HEK293 (cell line): ENCODE data around the gene HRK.

ENCODE experiments used
- CTCF ChIA-PET: fragments of 350-600 bp; formaldehyde crosslinking; extraction: SDS; loops from one replicate; lab custom pipeline; 2021; ENCODE audit warnings: antibody characterized with exemption; lab: Yijun Ruan, JAX
- POLR2A ChIA-PET: fragments of 300-600 bp; formaldehyde crosslinking; extraction: SDS; loops from one replicate; lab custom pipeline; 2020; ENCODE audit warnings: antibody characterized with exemption, inconsistent platforms; lab: Yijun Ruan, JAX
- H3K27ac ChIP-seq: fragments of 200-500 bp; sonication (Bioruptor generic); 2 replicates; pipeline ENCODE4 v1.5.1; 2014; ENCODE audit warnings: low read depth, low read length, control low read depth, inconsistent platforms; ENCODE audit errors: extremely low read depth
- H3K36me3 ChIP-seq, 2 experiments: fragments of 200-500 bp in 1 of 2; sonication (Bioruptor generic) in 1 of 2; 1 replicate in 1 of 2; 2 replicates in 1 of 2; pipeline ENCODE4 v1.5.1; 2014 to 2017; ENCODE audit warnings: inconsistent platforms in 2 of 2, low read length in 2 of 2; ENCODE audit not compliant: control insufficient read depth in 2 of 2, insufficient read depth in 1 of 2
- H3K4me1 ChIP-seq: fragments of 200-500 bp; sonication (Bioruptor generic); 2 replicates; pipeline ENCODE4 v1.5.1; 2014; ENCODE audit warnings: mild to moderate bottlenecking, low read length, inconsistent platforms; ENCODE audit not compliant: control insufficient read depth, insufficient read depth
- H3K4me3 ChIP-seq: 2 replicates; pipeline ENCODE4 v1.5.1; 2011; ENCODE audit warnings: low read depth, mild to moderate bottlenecking, control low read depth, low read length, moderate library complexity
- H3K9me3 ChIP-seq: fragments of 200-500 bp; sonication (Bioruptor generic); 2 replicates; pipeline ENCODE4 v1.5.1; 2014; ENCODE audit warnings: low read depth, low read length, inconsistent platforms; ENCODE audit not compliant: control insufficient read depth, insufficient read depth
- GLI2 ChIP-seq: fragments of 450-650 bp; formaldehyde crosslinking; IDR thresholded peaks from 2 replicates; pipeline ENCODE4; 2017; ENCODE audit warnings: missing biosample characterization, missing genetic modification characterization, low read depth, borderline replicate concordance
- GLIS1 ChIP-seq: fragments of 450-650 bp; formaldehyde crosslinking; IDR thresholded peaks from 2 replicates; pipeline ENCODE4 v1.5.1; 2016; ENCODE audit warnings: missing biosample characterization, missing genetic modification characterization
- KLF16 ChIP-seq: fragments of 450-650 bp; formaldehyde crosslinking; IDR thresholded peaks from 2 replicates; pipeline ENCODE4 v1.5.1; 2017; ENCODE audit warnings: missing biosample characterization, missing genetic modification characterization
- MYNN ChIP-seq: fragments of 450-650 bp; formaldehyde crosslinking; IDR thresholded peaks from 2 replicates; pipeline ENCODE4 v1.5.1; 2016; ENCODE audit warnings: missing biosample characterization, missing genetic modification characterization, borderline replicate concordance
- SALL2 ChIP-seq: fragments of 450-650 bp; formaldehyde crosslinking; IDR thresholded peaks from 2 replicates; pipeline ENCODE4 v1.5.0; 2017; ENCODE audit warnings: missing biosample characterization, mild to moderate bottlenecking, missing genetic modification characterization, borderline replicate concordance
- SCRT1 ChIP-seq: fragments of 450-650 bp; formaldehyde crosslinking; IDR thresholded peaks from 2 replicates; pipeline ENCODE4 v1.5.1; 2016; ENCODE audit warnings: missing biosample characterization, missing genetic modification characterization, borderline replicate concordance
- SETDB1 ChIP-seq: IDR thresholded peaks from one replicate; pipeline ENCODE4 v1.6.1; 2017; ENCODE audit warnings: mild to moderate bottlenecking, low read length, moderate library complexity, mixed read lengths; ENCODE audit not compliant: insufficient read length
- SP7 ChIP-seq: fragments of 450-650 bp; formaldehyde crosslinking; IDR thresholded peaks from 2 replicates; pipeline ENCODE4 v1.5.1; 2016; ENCODE audit warnings: missing biosample characterization, missing genetic modification characterization
- YY1 ChIP-seq: fragments of 450-650 bp; formaldehyde crosslinking; IDR thresholded peaks from 2 replicates; pipeline ENCODE4 v1.5.1; 2018; ENCODE audit warnings: missing biosample characterization, missing genetic modification characterization
- ZBTB1 ChIP-seq: fragments of 450-650 bp; formaldehyde crosslinking; IDR thresholded peaks from 2 replicates; pipeline ENCODE4 v1.5.1; 2016; ENCODE audit warnings: missing biosample characterization, missing genetic modification characterization
- ZFP3 ChIP-seq: fragments of 450-650 bp; formaldehyde crosslinking; IDR thresholded peaks from 2 replicates; pipeline ENCODE4 v1.5.1; 2016; ENCODE audit warnings: low read depth, missing biosample characterization, missing genetic modification characterization
- ZNF10 ChIP-seq: fragments of 450-650 bp; formaldehyde crosslinking; IDR thresholded peaks from 2 replicates; pipeline ENCODE4 v1.5.1; 2017; ENCODE audit warnings: missing biosample characterization, missing genetic modification characterization
- ZNF112 ChIP-seq: fragments of 450-650 bp; formaldehyde crosslinking; IDR thresholded peaks from 2 replicates; pipeline ENCODE4 v1.5.0; 2017; ENCODE audit warnings: missing biosample characterization, missing genetic modification characterization
- ZNF132 ChIP-seq: fragments of 450-650 bp; formaldehyde crosslinking; IDR thresholded peaks from 2 replicates; pipeline ENCODE4 v1.5.1; 2017; ENCODE audit warnings: missing biosample characterization, missing genetic modification characterization, borderline replicate concordance
- ZNF146 ChIP-seq: fragments of 450-650 bp; formaldehyde crosslinking; IDR thresholded peaks from 2 replicates; pipeline ENCODE4 v1.5.1; 2016; ENCODE audit warnings: missing biosample characterization, missing genetic modification characterization
- ZNF157 ChIP-seq: fragments of 450-650 bp; formaldehyde crosslinking; IDR thresholded peaks from 2 replicates; pipeline ENCODE4 v1.5.1; 2016; ENCODE audit warnings: missing biosample characterization, missing genetic modification characterization
- ZNF16 ChIP-seq: fragments of 450-650 bp; formaldehyde crosslinking; IDR thresholded peaks from 2 replicates; pipeline ENCODE4 v1.5.1; 2016; ENCODE audit warnings: low read depth, missing biosample characterization, missing genetic modification characterization
- ZNF202 ChIP-seq: fragments of 450-650 bp; formaldehyde crosslinking; IDR thresholded peaks from 2 replicates; pipeline ENCODE4 v1.5.1; 2016; ENCODE audit warnings: missing biosample characterization, missing genetic modification characterization, borderline replicate concordance
- ZNF23 ChIP-seq: fragments of 450-650 bp; formaldehyde crosslinking; IDR thresholded peaks from 2 replicates; pipeline ENCODE4 v1.5.1; 2016; ENCODE audit warnings: missing biosample characterization, missing genetic modification characterization, borderline replicate concordance
- ZNF292 ChIP-seq: fragments of 450-650 bp; formaldehyde crosslinking; IDR thresholded peaks from 2 replicates; pipeline ENCODE4 v1.5.1; 2016; ENCODE audit warnings: low read depth, missing biosample characterization, missing genetic modification characterization, borderline replicate concordance
- ZNF311 ChIP-seq: fragments of 450-650 bp; formaldehyde crosslinking; IDR thresholded peaks from 2 replicates; pipeline ENCODE4 v1.5.1; 2017; ENCODE audit warnings: missing biosample characterization, missing genetic modification characterization, borderline replicate concordance
- ZNF514 ChIP-seq: fragments of 450-650 bp; formaldehyde crosslinking; IDR thresholded peaks from 2 replicates; pipeline ENCODE4 v1.5.1; 2016; ENCODE audit warnings: missing biosample characterization, missing genetic modification characterization
- ZNF548 ChIP-seq: fragments of 450-650 bp; formaldehyde crosslinking; IDR thresholded peaks from 2 replicates; pipeline ENCODE4 v1.5.1; 2016; ENCODE audit warnings: missing biosample characterization, missing genetic modification characterization
- ZNF629 ChIP-seq: fragments of 450-650 bp; formaldehyde crosslinking; IDR thresholded peaks from 2 replicates; pipeline ENCODE4 v1.5.1; 2017; ENCODE audit warnings: missing biosample characterization, missing genetic modification characterization
- ZNF791 ChIP-seq: fragments of 450-650 bp; formaldehyde crosslinking; IDR thresholded peaks from 2 replicates; pipeline ENCODE4 v1.5.1; 2016; ENCODE audit warnings: missing biosample characterization, missing genetic modification characterization
- ZSCAN16 ChIP-seq: fragments of 450-650 bp; formaldehyde crosslinking; IDR thresholded peaks from 2 replicates; pipeline ENCODE4 v1.5.1; 2016; ENCODE audit warnings: missing biosample characterization, missing genetic modification characterization
- ZSCAN23 ChIP-seq: fragments of 450-650 bp; formaldehyde crosslinking; IDR thresholded peaks from 2 replicates; pipeline ENCODE4 v1.5.1; 2016; ENCODE audit warnings: missing biosample characterization, missing genetic modification characterization
- TF ChIP-seq, protein P1 (sequence below): fragments of 450-650 bp; formaldehyde crosslinking; IDR thresholded peaks from 2 replicates; pipeline ENCODE4 v1.5.1; 2016; ENCODE audit warnings: missing biosample characterization, missing genetic modification characterization
- TF ChIP-seq, protein P2 (sequence below): fragments of 450-650 bp; formaldehyde crosslinking; conservative IDR thresholded peaks from 2 replicates; pipeline ENCODE4 v1.5.1; 2016; ENCODE audit warnings: low read depth, missing biosample characterization, missing genetic modification characterization
- TF ChIP-seq, protein P3 (sequence below): fragments of 450-650 bp; formaldehyde crosslinking; IDR thresholded peaks from 2 replicates; pipeline ENCODE4 v1.5.1; 2016; ENCODE audit warnings: missing biosample characterization, missing genetic modification characterization
- TF ChIP-seq, protein P4 (sequence below): fragments of 450-650 bp; formaldehyde crosslinking; IDR thresholded peaks from 2 replicates; pipeline ENCODE4 v1.5.1; 2016; ENCODE audit warnings: missing biosample characterization, missing genetic modification characterization

Gene HRK

DNA sequence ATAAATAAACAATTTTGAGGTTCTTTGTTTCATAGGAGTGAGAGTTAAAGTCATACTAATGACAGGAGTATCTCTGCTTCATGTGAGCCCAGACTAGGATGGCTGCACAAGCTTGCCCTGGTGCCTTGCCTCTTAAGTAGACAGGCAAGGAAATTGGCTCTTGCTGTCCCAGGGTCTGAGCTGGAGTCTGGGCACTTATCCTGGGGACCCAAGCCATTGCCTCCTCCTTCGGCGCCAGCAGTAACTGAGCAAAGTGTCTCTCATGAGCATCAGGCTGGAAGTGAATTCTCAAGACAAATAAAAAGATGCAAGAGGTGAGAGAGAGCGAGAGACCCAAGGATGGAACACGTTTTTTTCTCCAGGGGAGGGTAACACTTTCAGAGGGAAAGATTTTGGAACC is 22.6 kb upstream of the HRK start:
- ChIA-PET POLR2A (no interaction called here), CTCF (no interaction called here)
- Histone ChIP-seq H3K27ac (no peak overlapping the region), H3K4me3 (no peak overlapping the region), H3K4me1 (no peaks in the 10 kb centered on the region), H3K9me3 (no peaks in the 10 kb centered on the region), H3K36me3 (no peaks in the 10 kb centered on the region)
- no peak for TF ChIP-seq ZSCAN23 (tag by site-specific recombination)
- no peak for TF ChIP-seq ZNF548 (tag by site-specific recombination)
- TF ChIP-seq ZNF791 = no peak
- TF ChIP-seq YY1 (tag by site-specific recombination) = no peak
- TF ChIP-seq GLIS1 = no peak
- no peak for TF ChIP-seq ZNF514 (tag by site-specific recombination)
- TF ChIP-seq ZNF23 (tag by site-specific recombination) = no peak
- no peak for TF ChIP-seq ZNF132
- TF ChIP-seq ZSCAN16 (tag by site-specific recombination) = no peak
- TF ChIP-seq ZNF629 (tag by site-specific recombination) = no peak
- TF ChIP-seq ZBTB1 (tag by site-specific recombination) = no peak
- TF ChIP-seq KLF16 (tag by site-specific recombination) = no peak
- no peak for TF ChIP-seq SP7 (tag by site-specific recombination)
- no peak for TF ChIP-seq ZNF10 (tag by site-specific recombination)
- TF ChIP-seq, protein P1, sequence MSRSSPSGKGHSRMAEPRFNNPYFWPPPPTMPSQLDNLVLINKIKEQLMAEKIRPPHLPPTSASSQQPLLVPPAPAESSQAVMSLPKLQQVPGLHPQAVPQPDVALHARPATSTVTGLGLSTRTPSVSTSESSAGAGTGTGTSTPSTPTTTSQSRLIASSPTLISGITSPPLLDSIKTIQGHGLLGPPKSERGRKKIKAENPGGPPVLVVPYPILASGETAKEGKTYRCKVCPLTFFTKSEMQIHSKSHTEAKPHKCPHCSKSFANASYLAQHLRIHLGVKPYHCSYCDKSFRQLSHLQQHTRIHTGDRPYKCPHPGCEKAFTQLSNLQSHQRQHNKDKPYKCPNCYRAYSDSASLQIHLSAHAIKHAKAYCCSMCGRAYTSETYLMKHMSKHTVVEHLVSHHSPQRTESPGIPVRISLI (tag by site-specific recombination) = no peak
- TF ChIP-seq SCRT1 (tag by site-specific recombination) = no peak
- TF ChIP-seq GLI2 (tag by site-specific recombination) = no peak

DNA sequence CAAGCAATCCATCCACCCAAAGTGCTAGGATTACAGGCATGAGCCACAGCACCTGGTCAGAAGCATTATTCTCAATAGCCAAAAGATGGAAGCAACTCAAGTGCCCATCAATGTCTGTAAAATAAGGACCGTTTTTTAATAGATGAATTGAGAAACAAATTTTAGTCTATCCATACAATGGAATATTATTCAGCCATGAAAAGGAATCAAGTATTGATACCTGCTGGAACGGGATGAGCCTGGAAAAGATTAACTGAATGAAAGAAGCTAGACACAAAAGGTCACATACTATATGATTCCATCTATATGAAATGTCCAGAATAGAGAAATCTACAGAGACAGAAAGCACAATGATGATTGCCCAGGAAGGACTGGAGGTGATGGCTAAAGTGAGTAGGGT is 20.4 kb upstream of the HRK start:
- CTCF ChIA-PET = no interaction called here

DNA sequence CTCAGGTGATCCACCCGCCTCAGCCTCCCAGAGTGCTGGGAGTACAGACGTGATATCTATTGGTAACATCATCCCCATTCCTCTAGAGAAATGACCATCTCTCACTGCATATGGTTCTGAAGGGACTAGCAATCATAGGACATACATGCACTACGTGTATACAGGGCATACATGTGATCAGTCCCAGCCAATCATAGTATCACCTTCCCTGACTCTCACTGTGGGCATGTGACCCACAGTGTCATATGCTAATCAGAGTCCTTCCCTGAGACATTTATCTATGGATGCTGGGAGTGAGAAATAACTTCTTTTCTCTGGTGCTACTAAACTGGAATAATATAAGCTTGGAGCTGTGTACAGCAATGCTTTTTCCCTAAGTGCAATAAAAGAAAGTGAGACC is 17.4 kb upstream of the HRK start:
- CTCF ChIA-PET = interaction anchor here (0.8 kb wide), 1 partner anchor 15 kb away, joined by 3 read pairs; no protein-coding TSS in a partner anchor
- Histone ChIP-seq H3K4me1 (no peaks in the 10 kb centered on the region), H3K9me3 (no peaks in the 10 kb centered on the region), H3K36me3 (no peaks in the 10 kb centered on the region), H3K27ac (no peak overlapping the region), H3K4me3 (no peak overlapping the region)
- POLR2A ChIA-PET = no interaction called here
- TF ChIP-seq ZNF112 (tag by site-specific recombination) (no peak), ZNF202 (tag by site-specific recombination) (no peak), SETDB1 (no peak), ZNF311 (tag by site-specific recombination) (no peak), ZNF292 (no peak), SALL2 (tag by site-specific recombination) (no peak), MYNN (tag by site-specific recombination) (no peak), ZNF16 (no peak), ZNF157 (no peak)
- TF ChIP-seq, protein P2, sequence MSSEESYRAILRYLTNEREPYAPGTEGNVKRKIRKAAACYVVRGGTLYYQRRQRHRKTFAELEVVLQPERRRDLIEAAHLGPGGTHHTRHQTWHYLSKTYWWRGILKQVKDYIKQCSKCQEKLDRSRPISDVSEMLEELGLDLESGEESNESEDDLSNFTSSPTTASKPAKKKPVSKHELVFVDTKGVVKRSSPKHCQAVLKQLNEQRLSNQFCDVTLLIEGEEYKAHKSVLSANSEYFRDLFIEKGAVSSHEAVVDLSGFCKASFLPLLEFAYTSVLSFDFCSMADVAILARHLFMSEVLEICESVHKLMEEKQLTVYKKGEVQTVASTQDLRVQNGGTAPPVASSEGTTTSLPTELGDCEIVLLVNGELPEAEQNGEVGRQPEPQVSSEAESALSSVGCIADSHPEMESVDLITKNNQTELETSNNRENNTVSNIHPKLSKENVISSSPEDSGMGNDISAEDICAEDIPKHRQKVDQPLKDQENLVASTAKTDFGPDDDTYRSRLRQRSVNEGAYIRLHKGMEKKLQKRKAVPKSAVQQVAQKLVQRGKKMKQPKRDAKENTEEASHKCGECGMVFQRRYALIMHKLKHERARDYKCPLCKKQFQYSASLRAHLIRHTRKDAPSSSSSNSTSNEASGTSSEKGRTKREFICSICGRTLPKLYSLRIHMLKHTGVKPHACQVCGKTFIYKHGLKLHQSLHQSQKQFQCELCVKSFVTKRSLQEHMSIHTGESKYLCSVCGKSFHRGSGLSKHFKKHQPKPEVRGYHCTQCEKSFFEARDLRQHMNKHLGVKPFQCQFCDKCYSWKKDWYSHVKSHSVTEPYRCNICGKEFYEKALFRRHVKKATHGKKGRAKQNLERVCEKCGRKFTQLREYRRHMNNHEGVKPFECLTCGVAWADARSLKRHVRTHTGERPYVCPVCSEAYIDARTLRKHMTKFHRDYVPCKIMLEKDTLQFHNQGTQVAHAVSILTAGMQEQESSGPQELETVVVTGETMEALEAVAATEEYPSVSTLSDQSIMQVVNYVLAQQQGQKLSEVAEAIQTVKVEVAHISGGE (tag by site-specific recombination) = no peak
- TF ChIP-seq, protein P3, sequence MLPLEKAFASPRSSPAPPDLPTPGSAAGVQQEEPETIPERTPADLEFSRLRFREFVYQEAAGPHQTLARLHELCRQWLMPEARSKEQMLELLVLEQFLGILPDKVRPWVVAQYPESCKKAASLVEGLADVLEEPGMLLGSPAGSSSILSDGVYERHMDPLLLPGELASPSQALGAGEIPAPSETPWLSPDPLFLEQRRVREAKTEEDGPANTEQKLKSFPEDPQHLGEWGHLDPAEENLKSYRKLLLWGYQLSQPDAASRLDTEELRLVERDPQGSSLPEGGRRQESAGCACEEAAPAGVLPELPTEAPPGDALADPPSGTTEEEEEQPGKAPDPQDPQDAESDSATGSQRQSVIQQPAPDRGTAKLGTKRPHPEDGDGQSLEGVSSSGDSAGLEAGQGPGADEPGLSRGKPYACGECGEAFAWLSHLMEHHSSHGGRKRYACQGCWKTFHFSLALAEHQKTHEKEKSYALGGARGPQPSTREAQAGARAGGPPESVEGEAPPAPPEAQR = no peak

More for the DNA sequence above, 20.4 kb upstream of the HRK start:
- Histone ChIP-seq H3K9me3 (no peaks in the 10 kb centered on the region), H3K4me3 (no peak overlapping the region), H3K4me1 (no peaks in the 10 kb centered on the region), H3K36me3 (no peaks in the 10 kb centered on the region), H3K27ac (no peak overlapping the region)
- POLR2A ChIA-PET = no interaction called here
- peak; percentile 96 for TF ChIP-seq ZNF146
- no peak for TF ChIP-seq ZFP3 (tag by site-specific recombination)
- TF ChIP-seq, protein P4, sequence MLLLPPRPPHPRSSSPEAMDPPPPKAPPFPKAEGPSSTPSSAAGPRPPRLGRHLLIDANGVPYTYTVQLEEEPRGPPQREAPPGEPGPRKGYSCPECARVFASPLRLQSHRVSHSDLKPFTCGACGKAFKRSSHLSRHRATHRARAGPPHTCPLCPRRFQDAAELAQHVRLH (tag by site-specific recombination) = peak; percentile 73; the same call in 1 of the 2 replicates
